GM19438 (cell line): ENCODE data around the gene NPW.
"Not testable (repeated sequence)": the region's sequence is repeated elsewhere in the genome, so short reads cannot be mapped to it uniquely, and the experiment has no call there.

Experiments used
- ATAC-seq: cut with Tn5 transposase; IDR thresholded peaks from one replicate; pipeline ENCODE4 v1.9.1; 2021; ENCODE audit warnings: low read depth; ENCODE audit not compliant: unreplicated experiment

NPW gene

GRCh38 chr16:2001035-2001434 lies 18.6 kb upstream of the NPW start:
- ATAC-seq: no peak

- ATAC-seq: no peak
These were observed 17.9 kb upstream of the NPW start for GRCh38 chr16:2001456-2002355.

DNA sequence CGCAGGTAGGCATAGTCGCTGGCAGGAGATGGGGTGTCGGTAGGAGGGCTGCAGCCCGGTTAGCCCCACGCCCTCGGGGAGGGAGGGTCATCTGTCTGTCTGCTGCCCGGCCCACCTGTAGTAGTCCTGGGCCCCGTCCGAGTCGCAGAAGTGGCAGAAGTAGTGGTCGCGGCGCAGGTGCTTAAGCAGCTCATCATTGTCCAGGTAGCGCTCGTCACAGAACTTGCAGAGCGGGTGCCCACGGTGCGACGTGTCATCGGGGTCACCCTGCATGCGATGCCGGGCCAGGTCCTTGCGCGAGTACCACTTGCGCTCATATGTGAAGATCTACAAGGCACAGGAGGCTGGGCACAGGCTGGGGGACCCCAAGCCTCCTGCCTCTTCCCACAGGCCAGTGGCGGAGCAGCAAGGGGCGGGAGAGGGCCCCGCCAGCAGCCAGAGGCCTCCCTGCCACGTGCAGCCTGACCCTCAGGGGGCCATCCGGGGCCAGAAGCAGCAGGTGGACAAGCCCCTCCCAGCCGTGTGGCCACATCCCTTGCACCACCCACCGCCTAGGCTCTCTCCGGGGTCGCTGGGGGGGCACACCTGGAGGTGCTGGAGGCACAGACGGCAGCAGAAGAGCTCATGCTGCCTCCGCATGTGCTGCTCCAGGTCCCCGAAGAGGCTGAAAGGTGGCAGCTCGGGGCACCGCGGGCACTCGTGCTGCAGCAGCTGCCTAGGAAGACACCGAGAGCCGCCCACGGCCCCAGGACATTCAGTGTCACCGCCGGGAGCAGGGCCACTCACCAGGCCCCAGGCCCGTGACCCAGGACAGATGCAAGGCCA lies 17.0 kb upstream of the NPW start:
- ATAC-seq: no peak

- ATAC-seq: no peak
These were observed 16.3 kb upstream of the NPW start for GRCh38 chr16:2003231-2003826.

DNA sequence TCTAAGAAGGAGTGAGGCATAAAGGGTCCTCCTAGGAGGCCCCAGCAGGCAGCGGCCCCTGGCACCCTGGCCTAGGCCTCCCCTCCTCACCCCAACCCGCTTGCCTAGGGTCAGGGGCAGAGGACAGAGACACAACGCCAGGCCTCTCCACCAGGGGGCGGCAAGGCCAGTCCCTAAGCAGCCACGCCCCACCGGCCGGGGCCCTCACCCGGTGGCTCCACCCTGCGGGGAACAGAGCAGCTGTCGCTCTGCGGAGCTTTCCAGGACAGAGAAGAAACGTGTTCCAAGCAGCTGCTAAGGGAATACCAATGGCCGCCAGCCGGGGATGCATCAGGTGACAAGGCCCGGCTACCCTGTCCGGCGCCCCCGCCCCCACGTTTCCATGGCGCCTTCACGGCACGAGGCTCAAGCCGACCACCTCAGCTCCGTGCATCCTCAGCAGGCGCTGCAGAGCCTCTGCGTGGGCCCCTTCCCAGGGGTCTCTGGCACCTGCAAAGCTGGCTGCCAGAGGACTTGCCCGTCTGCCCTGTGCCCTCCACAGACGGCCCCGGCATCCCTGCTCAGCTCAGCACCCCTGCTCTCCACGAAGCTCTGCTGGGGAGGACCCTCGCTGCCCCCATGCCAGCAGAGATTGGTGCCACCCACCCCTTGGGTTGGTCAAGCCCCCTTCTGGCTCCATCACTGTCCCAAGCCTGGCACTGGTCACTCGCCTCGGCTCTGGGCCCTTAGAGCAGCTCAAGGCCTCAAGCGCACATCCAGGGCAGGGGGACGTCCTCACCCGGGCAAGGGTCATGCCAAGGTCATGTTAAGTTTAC lies 15.6 kb upstream of the NPW start:
- no peak for ATAC-seq

DNA sequence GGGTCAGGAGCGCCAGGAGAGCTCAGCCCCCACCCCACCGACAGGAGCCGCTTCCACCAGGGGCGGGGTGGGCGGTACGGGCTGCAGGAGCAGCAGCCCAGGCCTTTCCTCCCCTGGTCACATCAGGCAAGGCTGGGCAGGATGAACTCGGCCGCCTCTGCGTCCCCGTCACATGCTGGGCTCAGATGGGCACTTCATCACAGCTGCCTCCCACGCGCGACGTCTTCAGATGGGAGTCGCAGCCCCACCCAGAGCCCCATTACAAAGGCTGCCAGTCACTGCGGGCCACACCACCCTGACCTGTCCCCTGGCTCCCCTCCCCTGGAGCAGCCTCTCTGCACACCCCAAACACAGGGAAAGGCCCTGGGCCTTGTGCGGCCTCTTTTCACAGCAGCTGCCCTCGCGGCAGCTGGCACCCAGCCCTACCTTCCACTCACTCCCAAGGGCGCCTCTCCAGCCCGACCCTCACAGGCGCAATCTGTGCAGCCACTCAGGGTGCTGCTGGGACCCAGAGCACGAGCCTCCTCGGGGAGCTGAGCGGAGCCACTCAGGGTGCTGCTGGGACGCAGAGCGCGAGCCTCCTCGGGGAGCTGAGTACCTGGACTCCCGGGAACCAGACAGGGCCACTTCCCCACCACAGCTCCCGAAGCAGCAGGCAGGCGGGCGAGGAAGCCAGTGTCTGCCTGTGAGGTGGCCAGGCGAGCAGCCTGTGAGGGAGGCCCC lies 14.6 kb upstream of the NPW start:
- no peak for ATAC-seq

DNA sequence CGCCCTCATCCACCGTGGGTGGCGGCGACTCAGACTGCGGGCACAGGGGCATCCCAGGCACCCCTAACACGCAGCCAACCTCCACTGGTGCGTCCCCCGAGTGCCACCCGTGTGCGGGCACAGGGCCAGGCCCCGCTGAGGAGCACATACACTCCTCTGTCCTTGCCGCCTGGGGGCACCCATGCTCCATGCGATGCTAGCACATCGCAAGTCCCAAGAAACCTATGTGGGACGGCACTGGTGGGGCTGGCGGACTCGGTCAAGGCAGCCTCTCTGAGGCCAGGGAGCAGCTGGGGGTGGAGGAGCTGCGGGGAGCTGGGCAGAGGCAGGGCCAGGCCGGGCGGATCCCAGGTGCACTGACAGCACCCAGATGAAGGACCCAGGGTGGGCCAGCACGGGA lies 13.9 kb upstream of the NPW start:
- ATAC-seq: no peak

DNA sequence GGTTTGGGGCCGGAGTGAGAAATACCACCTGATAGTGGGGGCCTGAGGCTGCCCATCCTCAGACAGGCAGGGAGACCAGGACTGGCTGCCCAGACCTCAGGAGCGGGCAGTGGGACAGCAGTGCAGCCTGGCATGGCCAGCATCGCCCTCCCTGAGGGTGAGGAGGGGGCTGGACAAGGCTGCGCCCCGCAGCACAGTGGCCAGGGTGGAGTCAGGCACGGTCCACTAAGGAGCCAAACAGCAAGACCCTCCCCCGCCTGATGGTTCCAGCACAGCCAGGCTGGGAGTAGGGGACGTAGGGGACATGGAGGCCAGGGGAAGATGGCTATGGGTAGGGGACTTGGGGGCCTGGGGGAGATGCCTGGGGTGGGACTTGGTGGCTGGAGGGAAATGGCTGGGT lies 13.3 kb upstream of the NPW start:
- no peak for ATAC-seq

DNA sequence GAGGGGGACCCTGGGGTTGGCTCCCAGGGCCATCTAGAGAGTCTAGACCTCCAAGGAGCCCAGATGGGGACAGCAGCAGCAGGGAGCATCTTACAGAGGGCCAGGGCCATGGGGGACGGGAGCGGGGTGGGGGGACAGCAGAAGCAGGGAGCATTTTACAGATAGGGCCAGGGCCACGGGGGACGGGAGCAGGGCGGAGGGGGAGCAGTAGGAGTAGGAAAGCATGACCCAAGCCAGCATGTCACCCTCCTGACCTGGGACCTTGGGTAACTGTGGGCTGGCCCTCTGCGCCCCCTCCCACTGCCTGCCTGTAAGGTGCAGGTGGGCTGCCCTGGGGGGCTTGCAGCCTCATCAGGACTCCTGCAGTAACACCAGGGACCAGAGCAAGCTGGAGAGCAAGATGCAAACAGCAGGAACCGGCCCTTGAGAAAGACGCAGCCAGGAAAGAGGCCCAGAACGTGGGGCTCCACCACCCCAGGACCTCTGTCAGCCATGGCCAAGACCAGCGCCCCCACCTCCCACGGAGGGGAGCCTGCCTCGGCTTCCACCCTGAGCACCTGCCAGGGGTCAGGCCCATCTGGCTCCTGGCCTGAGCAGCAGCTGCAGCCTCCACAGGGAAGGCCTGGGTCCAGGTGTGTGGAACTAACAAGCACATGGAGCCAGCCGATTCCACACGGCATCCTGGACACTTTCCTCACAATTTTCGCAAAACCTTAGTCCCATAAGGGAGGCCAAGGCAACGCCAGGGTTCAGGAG lies 12.3 kb upstream of the NPW start:
- ATAC-seq: no peak

DNA sequence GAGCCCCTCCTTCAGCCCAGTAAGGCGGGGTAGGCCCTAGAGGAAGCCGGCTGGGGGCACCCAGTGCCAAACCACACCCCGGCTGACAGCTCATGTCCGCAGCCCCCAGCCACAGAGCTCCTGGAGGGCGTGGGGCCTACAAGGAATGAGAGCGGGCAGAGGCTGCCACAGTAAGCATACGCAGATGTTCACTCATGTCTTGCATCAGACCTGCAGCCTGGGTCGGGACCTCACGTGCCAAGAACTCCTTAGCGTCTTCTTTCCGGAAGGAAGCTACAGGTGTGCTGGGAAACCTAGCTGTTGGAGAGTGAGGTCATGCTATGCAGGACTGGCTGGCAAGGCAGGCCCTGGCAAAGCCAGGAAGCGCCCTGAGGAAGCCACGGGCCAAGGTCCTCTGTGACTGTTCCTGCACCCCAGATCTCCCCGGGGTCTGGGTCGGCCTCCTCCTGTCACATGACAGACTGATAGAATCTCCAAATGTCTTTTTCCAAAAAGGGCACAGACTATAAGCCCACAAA lies 11.5 kb upstream of the NPW start:
- no peak for ATAC-seq

DNA sequence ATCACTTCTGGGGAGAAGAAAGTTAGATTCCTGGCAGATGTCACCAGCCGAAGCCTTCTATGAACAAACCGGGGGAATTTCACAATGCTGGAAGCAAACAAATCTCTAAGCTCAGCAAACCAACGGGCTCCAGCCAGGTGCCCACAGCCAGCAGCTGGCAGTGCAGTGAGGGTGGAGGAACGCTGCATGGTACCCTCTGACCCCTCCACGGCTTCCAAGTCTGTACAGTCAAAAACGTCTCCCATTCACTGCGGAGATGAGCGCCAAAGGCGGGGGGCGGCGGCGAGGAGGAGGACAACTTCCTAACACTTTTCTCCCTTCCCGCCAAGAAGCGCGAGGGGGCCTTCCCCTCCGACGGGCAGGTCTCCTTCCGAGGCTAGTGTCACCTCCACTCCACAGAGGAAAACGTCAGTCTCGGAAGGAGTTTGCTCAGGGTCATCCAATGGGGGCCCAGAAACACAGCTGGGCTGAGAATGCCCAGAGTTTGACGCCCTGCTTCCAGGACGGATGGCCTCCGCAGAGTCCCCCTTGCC lies 10.9 kb upstream of the NPW start:
- ATAC-seq: no peak

GRCh38 chr16:2009164-2009711 lies 10.3 kb upstream of the NPW start:
- peak; percentile 26 for ATAC-seq

DNA sequence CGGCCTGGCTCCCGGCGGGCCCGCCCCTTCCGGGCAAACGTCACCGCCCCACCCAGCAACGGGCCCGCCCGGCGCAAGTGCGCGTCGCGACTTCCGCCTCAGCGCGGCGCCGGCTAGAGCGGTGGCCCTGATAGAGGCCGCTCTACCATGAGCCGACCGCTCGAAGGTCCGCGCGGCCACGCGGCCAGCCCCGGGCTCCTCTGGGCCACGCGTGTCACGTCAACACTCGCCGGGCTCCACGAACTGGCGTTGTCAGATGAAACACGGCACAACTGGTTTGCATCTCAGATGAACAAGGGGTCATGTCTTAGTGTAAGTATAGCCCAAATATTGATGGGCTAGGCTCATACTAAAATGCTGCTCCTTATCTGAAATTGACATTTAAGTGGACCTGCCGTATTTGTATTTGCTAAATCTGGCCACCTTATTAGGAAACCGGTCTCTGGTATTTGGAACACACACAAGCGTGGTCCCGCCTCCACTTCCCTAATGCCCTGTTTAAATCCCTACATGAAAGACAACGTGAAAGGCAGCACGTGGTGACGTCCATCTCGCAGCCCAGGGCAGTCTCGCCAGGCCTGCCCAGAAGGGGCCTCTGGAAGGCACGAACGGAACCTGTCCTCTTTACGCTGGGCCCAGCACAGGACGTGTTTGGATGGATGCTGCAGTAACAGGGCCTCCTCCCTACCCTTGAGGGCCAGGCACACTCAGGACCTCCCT lies 9.6 kb upstream of the NPW start, which contains the start of gene ZNF598:
Gene ZNF598 (minus strand): TSS at position 31 of the 720 bp plus-strand sequence.
- ATAC-seq: peak; percentile 66

- not testable (repeated sequence) for ATAC-seq
These were observed 7.9 kb upstream of the NPW start for GRCh38 chr16:2011726-2012125.

DNA sequence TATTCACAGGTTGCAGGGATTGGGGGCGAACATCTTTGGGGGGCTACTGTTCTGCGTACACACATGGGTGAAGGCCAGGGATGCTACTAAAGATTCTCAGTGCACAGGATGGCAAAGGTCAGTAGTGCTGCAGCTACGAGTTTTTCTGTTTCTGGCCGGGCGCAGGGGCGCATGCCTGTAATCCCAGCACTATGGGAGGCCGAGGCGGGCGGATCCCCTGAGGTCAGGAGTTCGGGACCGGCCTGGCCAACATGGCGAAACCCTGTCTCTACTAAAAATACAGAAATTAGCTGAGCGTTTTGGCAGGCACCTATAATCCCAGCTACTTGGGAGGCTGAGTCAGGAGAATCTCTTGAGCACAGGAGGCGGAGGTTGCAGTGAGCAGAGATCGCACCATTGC lies 6.1 kb upstream of the NPW start:
- ATAC-seq: no peak

- ATAC-seq: no peak
These were observed 4.3 kb upstream of the NPW start for GRCh38 chr16:2015117-2015946.

DNA sequence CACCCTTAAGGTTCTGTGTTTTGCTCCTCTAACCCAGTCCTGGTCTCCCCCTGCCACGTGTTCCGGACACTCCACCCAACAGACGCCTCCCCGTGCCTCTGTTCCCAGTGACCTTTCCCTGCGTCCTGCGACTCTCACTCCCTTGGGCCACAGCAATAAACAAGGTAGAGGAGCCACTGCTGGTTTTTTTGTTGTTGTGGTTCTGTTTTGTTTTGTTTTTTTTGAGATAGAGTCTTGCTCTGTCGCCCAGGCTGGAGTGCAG lies 3.7 kb upstream of the NPW start:
- no peak for ATAC-seq
